SK-N-SH (cell line): ENCODE data around the gene ARAP1.

Experiments
- CHD2 ChIP-seq: fragments of 150-350 bp; IDR thresholded peaks from 2 replicates; pipeline ENCODE4 v1.6.1; 2018; ENCODE audit warnings: low read length; ENCODE audit not compliant: partially characterized antibody
- CTCF ChIP-seq: fragments of 200-600 bp; sonication (generic); IDR thresholded peaks from 2 replicates; pipeline ENCODE4 v1.6.1; 2017; ENCODE audit warnings: antibody characterized with exemption, mild to moderate bottlenecking, moderate library complexity
- EP300 ChIP-seq, 2 experiments: IDR thresholded peaks; 2 replicates each; pipeline versions ENCODE4 v1.4.0 to v1.6.1; 2012; ENCODE audit warnings: borderline replicate concordance in 1 of 2, low read depth in 1 of 2, low read length in 1 of 2
- FOXJ3 ChIP-seq: sonication (generic); formaldehyde crosslinking; IDR thresholded peaks from 2 replicates; pipeline ENCODE4 v1.5.1; 2020; ENCODE audit warnings: mild to moderate bottlenecking, missing genetic modification reagents
- MXI1 ChIP-seq: IDR thresholded peaks from 2 replicates; pipeline ENCODE4 v1.6.1; 2012; ENCODE audit warnings: mild to moderate bottlenecking, low read depth, low read length, improper control_type of control experiment
- POLR2AphosphoS5 ChIP-seq: IDR thresholded peaks from 2 replicates; pipeline ENCODE4 v1.6.1; 2012; ENCODE audit warnings: low read depth, low read length
- RAD21 ChIP-seq: IDR thresholded peaks from 2 replicates; pipeline ENCODE4 v1.6.1; 2012; ENCODE audit warnings: mild to moderate bottlenecking, low read length
- REST ChIP-seq: IDR thresholded peaks from 2 replicates; pipeline ENCODE4 v1.6.1; 2012; ENCODE audit warnings: mild to moderate bottlenecking, low read depth, low read length, moderate library complexity
- SMC3 ChIP-seq: IDR thresholded peaks from 2 replicates; pipeline ENCODE4 v1.6.1; 2012; ENCODE audit warnings: low read depth, low read length, improper control_type of control experiment
- TAF1 ChIP-seq: IDR thresholded peaks from 2 replicates; pipeline ENCODE4 v1.6.1; 2012; ENCODE audit warnings: low read depth, mild to moderate bottlenecking, low read length, moderate library complexity, borderline replicate concordance
- USF2 ChIP-seq: fragments of 150-350 bp; IDR thresholded peaks from 2 replicates; pipeline ENCODE4 v1.6.1; 2017; ENCODE audit warnings: antibody characterized with exemption, low read length, low read depth, borderline replicate concordance

- no peak for TF ChIP-seq CTCF
- no peak for TF ChIP-seq SMC3
- TF ChIP-seq RAD21: no peak
- TF ChIP-seq REST: no peak
- TF ChIP-seq TAF1: no peak
- TF ChIP-seq USF2: no peak
- TF ChIP-seq FOXJ3 (CRISPR knock-in tag): no peak
- TF ChIP-seq EP300 (IDR thresholded peaks at IDR 0.05; ENCODE audit: borderline replicate concordance in 1 of 2, low read depth in 1 of 2, low read length in 1 of 2): no peak
- TF ChIP-seq POLR2AphosphoS5: no peak
- no peak for TF ChIP-seq CHD2
- no peak for TF ChIP-seq MXI1
Measured at GRCh38 chr11:72682238-72682857, 69.9 kb downstream of the ARAP1 start.
